GM23338 (cell line): Measurements from ENCODE around the gene HACD2. TPM values are rescaled to one million over a fixed set of nuclear protein-coding genes. Genes with fewer than 3 reads are reported as not detected.
"Not testable (repeated sequence)": the region's sequence is repeated elsewhere in the genome, so short reads cannot be mapped to it uniquely, and the experiment has no call there.

Experiments
- ATAC-seq: fragments of 200-7000 bp; cut with Tn5 transposase; 3 replicates; pipeline ENCODE4 v1.9.1; 2020
- DNase-seq: peaks from one replicate; pipeline ENCODE4 v3.0.0-alpha.2; 2015; ENCODE audit warnings: low spot score
- H2AFZ ChIP-seq: fragments of 200-600 bp; sonication (generic); 2 replicates; pipeline ENCODE4 v1.8.0; 2016; ENCODE audit warnings: antibody characterized with exemption, mild to moderate bottlenecking, moderate library complexity
- H3F3A ChIP-seq: fragments of 200-600 bp; sonication (generic); replicated peaks from 2 replicates; pipeline ENCODE4 v1.8.0; 2017; ENCODE audit warnings: antibody characterized with exemption, mixed run types, low read depth
- H3K27ac ChIP-seq: fragments of 200-600 bp; sonication (generic); 2 replicates; pipeline ENCODE4 v1.6.1; 2016; ENCODE audit warnings: low read depth
- H3K27me3 ChIP-seq: fragments of 200-600 bp; sonication (generic); 2 replicates; pipeline ENCODE4 v1.8.0; 2016; ENCODE audit warnings: mild to moderate bottlenecking, mixed run types, moderate library complexity; ENCODE audit not compliant: insufficient read depth
- H3K36me3 ChIP-seq: fragments of 200-600 bp; sonication (generic); 2 replicates; pipeline ENCODE4 v1.8.0; 2016; ENCODE audit warnings: mild to moderate bottlenecking; ENCODE audit not compliant: insufficient read depth
- H3K4me1 ChIP-seq: fragments of 200-600 bp; sonication (generic); 2 replicates; pipeline ENCODE4 v1.8.0; 2016; ENCODE audit warnings: mild to moderate bottlenecking, moderate library complexity; ENCODE audit not compliant: insufficient read depth
- H3K4me2 ChIP-seq: fragments of 200-600 bp; sonication (generic); 2 replicates; pipeline ENCODE4 v1.7.1; 2017; ENCODE audit warnings: mixed run types
- H3K4me3 ChIP-seq: fragments of 200-600 bp; sonication (generic); 2 replicates; pipeline ENCODE4 v1.6.1; 2016; ENCODE audit warnings: mixed run types
- H3K79me2 ChIP-seq: fragments of 200-600 bp; sonication (generic); replicated peaks from 2 replicates; pipeline ENCODE4 v1.8.0; 2017; ENCODE audit warnings: mild to moderate bottlenecking; ENCODE audit not compliant: insufficient read depth
- H3K9me2 ChIP-seq: fragments of 200-600 bp; sonication (generic); 2 replicates; pipeline ENCODE4 v1.8.0; 2017; ENCODE audit not compliant: insufficient read depth
- H4K20me1 ChIP-seq: fragments of 200-600 bp; sonication (generic); replicated peaks from 2 replicates; pipeline ENCODE4 v1.8.0; 2017; ENCODE audit warnings: mild to moderate bottlenecking; ENCODE audit not compliant: insufficient read depth
- H3K27ac Mint-ChIP-seq: 2 replicates; pipeline ENCODE4 v1.8.0; 2020; ENCODE audit warnings: inconsistent platforms, mild to moderate bottlenecking, moderate library complexity, mixed read lengths
- H3K27me3 Mint-ChIP-seq: 3 replicates; pipeline ENCODE4 v1.8.0; 2022; ENCODE audit warnings: low read depth, mild to moderate bottlenecking, moderate library complexity, mixed read lengths, inconsistent platforms; ENCODE audit not compliant: insufficient read depth, poor library complexity
- H3K36me3 Mint-ChIP-seq: 3 replicates; pipeline ENCODE4 v1.8.0; 2021; ENCODE audit warnings: low read depth, mild to moderate bottlenecking, inconsistent platforms, moderate library complexity, mixed read lengths
- H3K4me1 Mint-ChIP-seq: 3 replicates; pipeline ENCODE4 v1.8.0; 2020; ENCODE audit warnings: mild to moderate bottlenecking, inconsistent platforms, mixed read lengths
- H3K4me3 Mint-ChIP-seq: 3 replicates; pipeline ENCODE4 v1.8.0; 2021; ENCODE audit warnings: moderate library complexity, mild to moderate bottlenecking, inconsistent platforms, mixed read lengths
- H3K9me3 Mint-ChIP-seq: 3 replicates; pipeline ENCODE4 v1.8.0; 2020; ENCODE audit warnings: moderate library complexity, mild to moderate bottlenecking, inconsistent platforms, mixed read lengths
- CREB1 ChIP-seq: fragments of 250-450 bp; sonication (Bioruptor Pico); IDR thresholded peaks from 2 replicates; pipeline ENCODE4 v1.5.0; 2020; ENCODE audit warnings: low read depth, mild to moderate bottlenecking, moderate library complexity
- EZH2 ChIP-seq: fragments of 200-600 bp; sonication (generic); IDR thresholded peaks from one replicate; pipeline ENCODE4 v1.8.0; 2017; ENCODE audit warnings: antibody characterized with exemption, mild to moderate bottlenecking, low read depth; ENCODE audit not compliant: unreplicated experiment
- EZH2phosphoT487 ChIP-seq: fragments of 200-600 bp; sonication (generic); IDR thresholded peaks from one replicate; pipeline ENCODE4 v1.8.1; 2018; ENCODE audit warnings: antibody characterized with exemption; ENCODE audit not compliant: unreplicated experiment
- JUNB ChIP-seq: IDR thresholded peaks from one replicate; pipeline ENCODE4 v1.6.1; 2016; ENCODE audit warnings: antibody characterized with exemption; ENCODE audit not compliant: unreplicated experiment
- NANOG ChIP-seq: IDR thresholded peaks from 2 replicates; pipeline ENCODE4 v1.6.1; 2016; ENCODE audit warnings: antibody characterized with exemption, borderline replicate concordance
- POLR2AphosphoS5 ChIP-seq: IDR thresholded peaks from 2 replicates; pipeline ENCODE4 v1.6.1; 2016; ENCODE audit warnings: antibody characterized with exemption, low read depth
- REST ChIP-seq: IDR thresholded peaks from one replicate; pipeline ENCODE4 v1.6.1; 2018; ENCODE audit warnings: antibody characterized with exemption; ENCODE audit not compliant: unreplicated experiment
- STAT1 ChIP-seq: IDR thresholded peaks from one replicate; pipeline ENCODE4 v1.6.1; 2016; ENCODE audit warnings: antibody characterized with exemption; ENCODE audit not compliant: unreplicated experiment
- ZNF114 ChIP-seq: fragments of 250-450 bp; sonication (Bioruptor Pico); IDR thresholded peaks from 2 replicates; pipeline ENCODE4 v1.5.0; 2020; ENCODE audit warnings: mild to moderate bottlenecking, moderate library complexity
- ZNF331 ChIP-seq: fragments of 250-450 bp; sonication (Bioruptor Pico); IDR thresholded peaks from 2 replicates; pipeline ENCODE4 v1.5.0; 2020; ENCODE audit warnings: low read depth, mild to moderate bottlenecking, moderate library complexity
- ZNF462 ChIP-seq: fragments of 250-450 bp; sonication (Bioruptor Pico); IDR thresholded peaks from 2 replicates; pipeline ENCODE4 v1.5.0; 2020; ENCODE audit warnings: mild to moderate bottlenecking, moderate library complexity
- polyA plus RNA-seq: library from polyadenylated mRNA; unstranded; fragments of >200 nt; fragmentation: Nextera tagmentation; extraction: Ambion mirVana; gene quantifications from 2 replicates; pipeline ENCODE4 v1.2.1, GENCODE V29; 2016
- total RNA-seq: library from RNA; depleted of rRNA; stranded (reverse); fragments of >200 nt; shearing (Covaris generic); gene quantifications from 2 replicates; pipeline ENCODE4 v1.2.3, GENCODE V29; 2014
- TF ChIP-seq, protein P1 (sequence below), 2 experiments: fragments of 200-600 bp in 1 of 2; sonication (generic) in 1 of 2; conservative IDR thresholded peaks; 2 replicates each; pipeline versions ENCODE4 v1.5.1 to v1.6.1; 2016 to 2017; ENCODE audit warnings: antibody characterized with exemption in 2 of 2, low read depth in 2 of 2, mild to moderate bottlenecking in 2 of 2, moderate library complexity in 1 of 2

The HACD2 gene
- total and polyA plus RNA-seq, 2 experiments from 2014 or later = 13.4 to 31.5 TPM

GRCh38 chr3:123603153-123603552, 18.3 kb upstream of the HACD2 start:
- not testable (repeated sequence) for H3K36me3 Mint-ChIP-seq

DNA sequence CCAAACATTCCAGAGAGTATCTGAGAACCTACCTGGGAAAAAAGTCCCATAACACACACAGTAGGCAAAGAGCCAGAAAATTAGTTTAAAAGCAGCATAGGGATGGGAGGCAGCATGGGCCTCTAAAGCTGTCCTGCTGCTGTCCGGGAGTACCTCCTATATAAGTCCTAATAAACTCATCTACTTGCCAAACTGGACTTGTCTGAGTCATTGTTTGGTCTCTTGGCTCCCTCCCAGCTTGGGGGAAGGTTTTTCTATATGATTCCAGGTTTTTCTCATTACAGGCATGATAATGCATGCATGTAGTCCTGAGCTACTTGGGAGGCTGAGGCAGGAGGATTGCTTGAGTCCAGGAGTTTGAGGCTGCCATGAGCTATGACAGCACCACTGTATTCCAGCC, 17.5 kb upstream of the HACD2 start:
- no peak overlapping the region for H3K4me3 ChIP-seq
- peaks cover 16% of the 10 kb centered on the region; the same call in 1 of the 2 replicates for H4K20me1 ChIP-seq
- Mint-ChIP-seq H3K27me3 (no peaks in the 10 kb centered on the region), H3K27ac (no peak overlapping the region), H3K4me3 (no peak overlapping the region), H3K36me3 (no peaks in the 10 kb centered on the region), H3K9me3 (no peaks in the 10 kb centered on the region), H3K4me1 (peaks cover 5% of the 10 kb centered on the region; the same call in 1 of the 3 replicates)
- H3K27ac ChIP-seq = no peak overlapping the region
- H3K27me3 ChIP-seq = no peaks in the 10 kb centered on the region
- no peak overlapping the region for H3K4me2 ChIP-seq
- DNase-seq = no peak
- H3K4me1 ChIP-seq = no peaks in the 10 kb centered on the region
- H3K9me2 ChIP-seq = no peaks in the 10 kb centered on the region
- no peaks in the 10 kb centered on the region for H3K36me3 ChIP-seq
- ATAC-seq = no peak
- H2AFZ ChIP-seq = no peak overlapping the region
- H3K79me2 ChIP-seq = no peaks in the 10 kb centered on the region
- no peaks in the 10 kb centered on the region for H3F3A ChIP-seq
- no peak for TF ChIP-seq CREB1 (CRISPR knock-in tag)
- no peak for TF ChIP-seq ZNF462 (CRISPR knock-in tag)
- no peak for TF ChIP-seq REST
- TF ChIP-seq POLR2AphosphoS5 = no peak
- no peak for TF ChIP-seq ZNF331
- TF ChIP-seq JUNB = no peak
- no peak for TF ChIP-seq ZNF114
- TF ChIP-seq STAT1 = no peak
- TF ChIP-seq NANOG = no peak
- TF ChIP-seq EZH2phosphoT487 = no peak
- TF ChIP-seq, protein P1, sequence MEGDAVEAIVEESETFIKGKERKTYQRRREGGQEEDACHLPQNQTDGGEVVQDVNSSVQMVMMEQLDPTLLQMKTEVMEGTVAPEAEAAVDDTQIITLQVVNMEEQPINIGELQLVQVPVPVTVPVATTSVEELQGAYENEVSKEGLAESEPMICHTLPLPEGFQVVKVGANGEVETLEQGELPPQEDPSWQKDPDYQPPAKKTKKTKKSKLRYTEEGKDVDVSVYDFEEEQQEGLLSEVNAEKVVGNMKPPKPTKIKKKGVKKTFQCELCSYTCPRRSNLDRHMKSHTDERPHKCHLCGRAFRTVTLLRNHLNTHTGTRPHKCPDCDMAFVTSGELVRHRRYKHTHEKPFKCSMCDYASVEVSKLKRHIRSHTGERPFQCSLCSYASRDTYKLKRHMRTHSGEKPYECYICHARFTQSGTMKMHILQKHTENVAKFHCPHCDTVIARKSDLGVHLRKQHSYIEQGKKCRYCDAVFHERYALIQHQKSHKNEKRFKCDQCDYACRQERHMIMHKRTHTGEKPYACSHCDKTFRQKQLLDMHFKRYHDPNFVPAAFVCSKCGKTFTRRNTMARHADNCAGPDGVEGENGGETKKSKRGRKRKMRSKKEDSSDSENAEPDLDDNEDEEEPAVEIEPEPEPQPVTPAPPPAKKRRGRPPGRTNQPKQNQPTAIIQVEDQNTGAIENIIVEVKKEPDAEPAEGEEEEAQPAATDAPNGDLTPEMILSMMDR (conservative IDR thresholded peaks at IDR 0.05; ENCODE audit: low read depth in 2 of 2) = no peak
- TF ChIP-seq EZH2 = no peak

More at GRCh38 chr3:123603153-123603552, 18.3 kb upstream of the HACD2 start:
- H3K36me3 ChIP-seq, H3K4me1 ChIP-seq, ATAC-seq, H3K9me3 Mint-ChIP-seq, H3K4me1 Mint-ChIP-seq, H3K27ac Mint-ChIP-seq, H2AFZ ChIP-seq, H3K4me3 ChIP-seq, H3K27me3 Mint-ChIP-seq, H3F3A ChIP-seq, H3K79me2 ChIP-seq, H3K4me3 Mint-ChIP-seq, H3K27me3 ChIP-seq, H3K27ac ChIP-seq, DNase-seq, H3K4me2 ChIP-seq, H3K9me2 ChIP-seq: not testable (repeated sequence)
- peaks cover 16% of the 10 kb centered on the region; the same call in 1 of the 2 replicates for H4K20me1 ChIP-seq
